WTC11 (cell line): Measurements from ENCODE around the gene KNDC1. TPM values are rescaled to one million over a fixed set of nuclear protein-coding genes. Genes with fewer than 3 reads are reported as not detected.

Experiments
- ATF1 ChIP-seq: sonication (generic); formaldehyde crosslinking; IDR thresholded peaks from 2 replicates; pipeline ENCODE4 v1.8.1; 2023; ENCODE audit warnings: mild to moderate bottlenecking, moderate library complexity, missing genetic modification reagents
- CBFB ChIP-seq: sonication (generic); formaldehyde crosslinking; IDR thresholded peaks from 2 replicates; pipeline ENCODE4 v1.8.1; 2022; ENCODE audit warnings: mild to moderate bottlenecking, low read depth, missing genetic modification reagents
- CTCF ChIP-seq: fragments of 200-600 bp; IDR thresholded peaks from 2 replicates; pipeline ENCODE4 v1.8.0; 2022; ENCODE audit warnings: antibody characterized with exemption
- ELF4 ChIP-seq: sonication (generic); formaldehyde crosslinking; IDR thresholded peaks from 2 replicates; pipeline ENCODE4 v1.8.1; 2022; ENCODE audit warnings: low read depth, mild to moderate bottlenecking, moderate library complexity, missing genetic modification reagents
- ERG ChIP-seq: fragments of 250-450 bp; sonication (Bioruptor Pico); IDR thresholded peaks from 2 replicates; pipeline ENCODE4 v1.8.0; 2021; ENCODE audit warnings: mild to moderate bottlenecking
- ETV6 ChIP-seq: sonication (generic); formaldehyde crosslinking; IDR thresholded peaks from 2 replicates; pipeline ENCODE4 v1.8.1; 2022; ENCODE audit warnings: mild to moderate bottlenecking, missing genetic modification reagents
- FOXK1 ChIP-seq: sonication (generic); formaldehyde crosslinking; IDR thresholded peaks from 2 replicates; pipeline ENCODE4 v1.8.0; 2022; ENCODE audit warnings: mild to moderate bottlenecking, moderate library complexity, missing genetic modification reagents
- GRHL2 ChIP-seq: fragments of 250-450 bp; sonication (Bioruptor Pico); IDR thresholded peaks from 2 replicates; pipeline ENCODE4 v1.8.0; 2022; ENCODE audit warnings: mild to moderate bottlenecking, moderate library complexity; ENCODE audit not compliant: insufficient replicate concordance, severe bottlenecking
- IRF1 ChIP-seq: sonication (generic); formaldehyde crosslinking; IDR thresholded peaks from 2 replicates; pipeline ENCODE4 v1.8.0; 2023; ENCODE audit warnings: missing genetic modification reagents
- JAZF1 ChIP-seq: fragments of 250-450 bp; sonication (Bioruptor Pico); IDR thresholded peaks from 2 replicates; pipeline ENCODE4 v1.9.0; 2021; ENCODE audit warnings: moderate library complexity, mild to moderate bottlenecking, inconsistent platforms
- KAT7 ChIP-seq: sonication (generic); formaldehyde crosslinking; IDR thresholded peaks from 2 replicates; pipeline ENCODE4 v1.8.1; 2023; ENCODE audit warnings: missing genetic modification reagents, mild to moderate bottlenecking, borderline replicate concordance
- MAX ChIP-seq: sonication (generic); formaldehyde crosslinking; IDR thresholded peaks from 2 replicates; pipeline ENCODE4 v1.8.0; 2022; ENCODE audit warnings: mild to moderate bottlenecking, missing genetic modification reagents
- NFE2L1 ChIP-seq: sonication (generic); formaldehyde crosslinking; IDR thresholded peaks from 2 replicates; pipeline ENCODE4 v1.8.1; 2023; ENCODE audit warnings: missing genetic modification reagents
- NFYB ChIP-seq: sonication (generic); formaldehyde crosslinking; conservative IDR thresholded peaks from 2 replicates; pipeline ENCODE4 v1.8.0; 2022; ENCODE audit warnings: low read depth, missing genetic modification reagents
- NR1H2 ChIP-seq: sonication (generic); formaldehyde crosslinking; IDR thresholded peaks from 2 replicates; pipeline ENCODE4 v1.9.0; 2021; ENCODE audit warnings: mild to moderate bottlenecking, moderate library complexity, missing genetic modification reagents
- NR2C2 ChIP-seq: sonication (generic); formaldehyde crosslinking; IDR thresholded peaks from 2 replicates; pipeline ENCODE4 v1.8.0; 2022; ENCODE audit warnings: mild to moderate bottlenecking, missing genetic modification reagents
- OVOL2 ChIP-seq: fragments of 250-450 bp; sonication (Bioruptor Pico); IDR thresholded peaks from 2 replicates; pipeline ENCODE4 v1.9.0; 2021; ENCODE audit warnings: mild to moderate bottlenecking, borderline replicate concordance
- RORB ChIP-seq: fragments of 250-450 bp; sonication (Bioruptor Pico); IDR thresholded peaks from 2 replicates; pipeline ENCODE4 v1.9.0; 2021; ENCODE audit warnings: mild to moderate bottlenecking
- TEAD1 ChIP-seq: sonication (generic); formaldehyde crosslinking; IDR thresholded peaks from 2 replicates; pipeline ENCODE4 v1.8.0; 2022; ENCODE audit warnings: mild to moderate bottlenecking, missing genetic modification reagents
- TEAD4 ChIP-seq: sonication (generic); formaldehyde crosslinking; IDR thresholded peaks from 2 replicates; pipeline ENCODE4 v1.8.0; 2022; ENCODE audit warnings: mild to moderate bottlenecking, missing genetic modification reagents
- USF2 ChIP-seq: sonication (generic); formaldehyde crosslinking; IDR thresholded peaks from 2 replicates; pipeline ENCODE4 v1.8.1; 2023; ENCODE audit warnings: mild to moderate bottlenecking, missing genetic modification reagents, moderate library complexity
- ZBTB21 ChIP-seq: sonication (generic); formaldehyde crosslinking; IDR thresholded peaks from 2 replicates; pipeline ENCODE4 v1.8.1; 2023; ENCODE audit warnings: mild to moderate bottlenecking, missing genetic modification reagents, borderline replicate concordance
- ZNF121 ChIP-seq: sonication (generic); formaldehyde crosslinking; IDR thresholded peaks from 2 replicates; pipeline ENCODE4 v1.8.0; 2023; ENCODE audit warnings: missing genetic modification reagents
- ZNF138 ChIP-seq: sonication (generic); formaldehyde crosslinking; conservative IDR thresholded peaks from 2 replicates; pipeline ENCODE4 v1.8.1; 2022; ENCODE audit warnings: mild to moderate bottlenecking, moderate library complexity, missing genetic modification reagents
- ZNF317 ChIP-seq: sonication (generic); formaldehyde crosslinking; IDR thresholded peaks from 2 replicates; pipeline ENCODE4 v1.8.1; 2023; ENCODE audit warnings: low read depth, mild to moderate bottlenecking, moderate library complexity, missing genetic modification reagents, borderline replicate concordance
- ZNF512 ChIP-seq: sonication (generic); formaldehyde crosslinking; IDR thresholded peaks from 2 replicates; pipeline ENCODE4 v1.8.1; 2022; ENCODE audit warnings: missing genetic modification reagents, borderline replicate concordance
- ZNF671 ChIP-seq: fragments of 250-450 bp; sonication (Bioruptor Pico); IDR thresholded peaks from 2 replicates; pipeline ENCODE4 v1.8.0; 2021; ENCODE audit warnings: mild to moderate bottlenecking
- ZSCAN18 ChIP-seq: fragments of 250-450 bp; sonication (Bioruptor Pico); IDR thresholded peaks from 2 replicates; pipeline ENCODE4 v2.1.2; 2022; ENCODE audit warnings: mild to moderate bottlenecking, moderate library complexity
- total RNA-seq: library from RNA; stranded (reverse); gene quantifications from 3 replicates; pipeline ENCODE4 v1.2.3, GENCODE V29; 2021

The KNDC1 gene
- total RNA-seq, 1 experiment from 2014 or later, result 26.6 TPM

- TF ChIP-seq CTCF, result no peak
- peak; percentile 56; the same call in 1 of the 2 replicates for TF ChIP-seq NFE2L1 (CRISPR knock-in tag)
- no peak for TF ChIP-seq GRHL2
- TF ChIP-seq ZNF138 (CRISPR knock-in tag), result peak; percentile 74; the same call in 1 of the 2 replicates
- no peak for TF ChIP-seq ATF1 (CRISPR knock-in tag)
- 0 out of 2 replicates have a peak, but pooled peaks have one; percentile 63 for TF ChIP-seq KAT7 (CRISPR knock-in tag)
- TF ChIP-seq MAX (CRISPR knock-in tag), result peak; percentile 96
- no peak for TF ChIP-seq ZNF671 (CRISPR knock-in tag)
- TF ChIP-seq TEAD4, result peak; percentile 72; the same call in 1 of the 2 replicates
- no peak for TF ChIP-seq OVOL2
- TF ChIP-seq IRF1, result peak; percentile 82
- no peak for TF ChIP-seq RORB (CRISPR knock-in tag)
- TF ChIP-seq ZNF121 (CRISPR knock-in tag), result no peak
- TF ChIP-seq USF2 (CRISPR knock-in tag), result 0 out of 2 replicates have a peak, but pooled peaks have one; percentile 11
- peak; percentile 62 for TF ChIP-seq NR2C2 (CRISPR knock-in tag)
- peak; percentile 46; the same call in 1 of the 2 replicates for TF ChIP-seq NR1H2 (CRISPR knock-in tag)
- TF ChIP-seq ZNF512 (CRISPR knock-in tag), result no peak
- TF ChIP-seq TEAD1 (CRISPR knock-in tag), result peak; percentile 52; the same call in 1 of the 2 replicates
- no peak for TF ChIP-seq ZSCAN18 (CRISPR knock-in tag)
- TF ChIP-seq ZBTB21 (CRISPR knock-in tag), result no peak
- peak; percentile 67 for TF ChIP-seq FOXK1 (CRISPR knock-in tag)
- TF ChIP-seq ETV6, result peak; percentile 62; the same call in 1 of the 2 replicates
- no peak for TF ChIP-seq CBFB (CRISPR knock-in tag)
- no peak for TF ChIP-seq ELF4 (CRISPR knock-in tag)
- 0 out of 2 replicates have a peak, but pooled peaks have one; percentile 8 for TF ChIP-seq ERG (CRISPR knock-in tag)
- TF ChIP-seq NFYB (CRISPR knock-in tag), result no peak; the same call in 1 of the 2 replicates
- no peak for TF ChIP-seq JAZF1
- TF ChIP-seq ZNF317 (CRISPR knock-in tag), result no peak
Observed at GRCh38 chr10:133237588-133238465, 77.8 kb downstream of the KNDC1 start, which contains the start of gene VENTX (continued).
